Cortex of kidney (tissue), 1 donor: ENCODE data around the gene ABCA9.
"Not testable (repeated sequence)": the region's sequence is repeated elsewhere in the genome, so short reads cannot be mapped to it uniquely, and the experiment has no call there.

ENCODE experiments used
- DNase-seq: peaks from one replicate; lab custom pipeline; 2025; lab: John Stamatoyannopoulos, UW

The ABCA9 gene

DNA sequence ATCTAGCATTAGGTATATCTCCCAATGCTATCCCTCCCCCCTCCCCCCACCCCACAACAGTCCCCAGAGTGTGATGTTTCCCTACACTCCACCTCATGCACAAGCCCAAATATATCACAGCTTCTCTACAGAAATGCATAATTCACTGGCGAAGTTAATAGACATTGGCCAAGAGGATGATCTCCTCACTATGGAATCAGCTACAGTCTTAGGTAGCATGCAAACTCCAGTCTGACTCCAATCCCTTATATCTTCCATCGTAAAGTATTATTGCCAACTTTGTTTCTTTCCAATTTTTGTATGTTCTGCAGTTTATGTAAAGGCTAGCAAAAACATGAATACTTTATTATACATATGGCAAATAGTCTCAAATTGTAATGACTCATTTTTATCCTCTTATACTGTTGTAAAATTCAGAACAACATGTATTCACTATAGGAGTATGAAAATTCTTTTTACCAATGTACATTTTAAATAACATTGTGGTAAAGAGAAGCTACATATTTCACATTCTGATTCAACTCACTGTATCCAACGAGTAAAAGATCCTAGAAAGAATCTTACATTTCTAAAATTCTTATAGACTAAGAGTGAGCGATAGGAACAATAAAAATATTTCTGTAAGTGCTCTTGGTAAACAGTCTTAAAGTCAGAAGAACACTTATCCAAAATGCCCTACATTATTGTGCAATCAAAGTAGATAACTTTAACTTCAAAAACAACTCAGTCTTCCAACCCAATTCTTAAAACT is 106.4 kb downstream of the ABCA9 start:
- DNase-seq, result no peak

DNA sequence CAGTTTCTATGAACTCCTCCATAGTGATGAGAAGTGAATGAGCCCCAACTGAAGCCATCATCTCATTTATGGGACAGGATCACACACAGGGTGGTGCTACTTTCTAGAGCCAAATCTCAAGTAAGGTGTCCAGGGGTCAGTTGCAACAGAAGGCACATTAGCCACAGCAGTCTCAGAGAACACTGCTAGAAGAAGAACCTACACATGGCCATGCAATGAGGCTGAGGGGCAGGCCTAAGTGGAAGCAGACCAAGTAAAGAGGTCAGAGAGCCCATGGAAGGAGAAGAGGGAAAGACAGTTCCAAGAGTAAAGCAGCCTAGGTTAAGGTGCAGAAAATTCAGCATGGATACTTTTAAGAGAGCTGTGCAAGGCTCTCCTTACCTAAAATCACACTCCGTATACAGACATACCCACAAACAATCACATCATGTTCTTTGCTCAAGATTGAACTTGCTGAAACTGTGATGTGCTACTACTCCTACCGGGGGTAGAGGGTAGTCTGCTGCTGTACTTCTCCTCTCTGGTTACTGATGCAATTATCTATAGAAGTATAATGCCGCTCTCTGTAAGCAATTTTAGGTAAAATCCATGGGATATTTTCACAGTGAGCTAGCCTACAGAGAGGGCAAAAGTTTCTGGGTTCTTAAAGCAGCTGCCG is 107.3 kb downstream of the ABCA9 start:
- no peak for DNase-seq

- DNase-seq, result no peak
Observed at GRCh38 chr17:68950725-68951124, 110.0 kb downstream of the ABCA9 start.

DNA sequence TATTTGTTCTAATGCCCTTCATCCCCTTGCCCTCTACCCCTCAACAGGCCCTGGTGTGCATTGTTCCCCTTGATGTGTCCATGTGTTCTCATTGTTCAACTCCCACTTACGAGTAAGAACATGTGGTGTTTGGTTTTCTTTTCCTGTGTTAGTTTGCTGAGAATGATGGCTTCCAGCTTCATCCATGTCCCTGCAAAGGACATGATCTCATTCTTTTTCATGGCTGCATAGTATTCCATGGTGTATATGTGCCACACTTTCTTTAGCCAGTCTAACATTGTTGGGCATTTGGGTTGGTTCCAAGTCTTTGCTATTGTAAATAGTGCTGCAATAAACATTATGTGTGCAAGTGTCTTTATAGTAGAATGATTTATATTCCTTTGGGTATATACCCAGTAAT is 112.9 kb downstream of the ABCA9 start:
- not testable (repeated sequence) for DNase-seq

- DNase-seq, result no peak
Observed at GRCh38 chr17:68944435-68945035, 116.2 kb downstream of the ABCA9 start.

DNA sequence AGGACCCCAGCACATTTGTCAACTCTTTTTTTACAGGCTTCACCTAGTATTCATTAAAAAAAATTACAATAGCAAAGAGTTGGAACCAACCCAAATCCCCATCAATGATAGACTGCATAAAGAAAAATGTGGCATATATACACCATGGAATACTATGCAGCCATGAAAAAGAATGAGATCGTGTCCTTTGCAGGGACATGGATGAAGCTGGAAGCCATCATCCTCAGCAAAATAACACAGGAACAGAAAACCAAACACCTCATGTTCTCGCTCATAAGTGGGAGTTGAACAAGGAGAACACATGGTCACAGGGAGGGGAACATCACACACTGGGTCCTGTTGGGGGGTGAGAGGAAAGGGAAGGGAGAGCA is 116.9 kb downstream of the ABCA9 start:
- DNase-seq, result not testable (repeated sequence)

GRCh38 chr17:68943123-68943811 is 117.5 kb downstream of the ABCA9 start:
- no peak for DNase-seq

GRCh38 chr17:68942389-68942788 is 118.3 kb downstream of the ABCA9 start:
- no peak for DNase-seq

DNA sequence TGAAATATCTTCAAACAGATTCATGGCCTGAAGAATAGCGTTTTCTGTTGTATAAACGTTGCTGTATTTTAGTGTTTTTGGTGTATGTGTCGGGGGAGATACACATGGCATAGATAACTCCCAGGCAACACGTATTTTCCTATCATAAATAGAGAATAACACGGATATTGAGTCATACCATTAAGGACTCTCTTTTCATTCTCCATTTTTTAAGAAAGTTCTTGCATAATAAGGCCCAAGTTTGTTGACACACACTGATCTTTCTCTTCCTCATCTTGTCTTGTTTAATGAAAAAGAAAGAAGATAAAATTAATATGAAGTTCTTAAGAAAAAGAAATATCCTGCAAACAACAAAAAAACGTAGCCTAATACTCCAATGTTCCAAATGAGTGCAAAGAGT is 119.0 kb downstream of the ABCA9 start:
- no peak for DNase-seq

- no peak for DNase-seq
Observed at GRCh38 chr17:68939195-68939594, 121.5 kb downstream of the ABCA9 start.

DNA sequence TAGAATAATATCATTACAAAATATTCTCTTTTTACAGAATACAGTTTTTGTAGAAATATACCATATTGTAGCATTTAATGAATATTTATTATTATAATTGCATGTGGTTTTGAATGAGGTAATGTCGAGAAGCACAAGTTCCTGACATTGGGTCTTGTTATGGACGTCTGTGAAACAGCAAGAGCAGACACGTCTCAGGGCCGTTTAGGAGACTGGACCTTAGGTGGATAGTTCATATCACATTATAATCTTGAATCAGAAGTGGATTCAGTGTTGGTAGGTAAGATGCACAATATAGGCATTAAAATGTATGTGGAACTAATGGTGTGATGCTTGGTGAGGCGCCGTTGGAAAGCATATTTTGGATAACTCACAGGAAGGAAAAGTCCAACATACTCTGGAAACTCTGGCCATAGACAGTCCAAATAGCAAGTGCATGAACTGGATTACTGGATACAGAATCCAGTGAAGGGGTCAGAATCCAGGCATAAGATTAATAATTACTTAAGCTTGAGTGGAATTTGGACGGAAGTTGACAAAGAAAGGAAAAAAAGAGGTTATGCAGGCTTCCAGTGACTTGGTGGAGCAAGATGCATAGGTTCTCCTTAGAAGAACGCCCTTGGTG is 122.7 kb downstream of the ABCA9 start:
- DNase-seq, result no peak

- no peak for DNase-seq
Observed at GRCh38 chr17:68927516-68927915, 133.2 kb downstream of the ABCA9 start.

- DNase-seq, result no peak
Observed at GRCh38 chr17:68924793-68925720, 135.7 kb downstream of the ABCA9 start.
